CD4-positive, alpha-beta memory T cell (primary cell): Measurements from ENCODE around the gene NOTCH3. TPM values are rescaled to one million over a fixed set of nuclear protein-coding genes. Genes with fewer than 3 reads are reported as not detected.
A peak's percentile ranks its signal among the peaks of the same experiment; 100 is the strongest.

Experiments used
- CTCF ChIA-PET: fragments of 350-600 bp; sonication (Branson Sonifier 250); formaldehyde crosslinking; loops from one replicate; lab custom pipeline; 2021; ENCODE audit warnings: inconsistent platforms; ENCODE audit not compliant: partially characterized antibody; lab: Charles Lee
- POLR2A ChIA-PET: fragments of 350-600 bp; sonication (Branson Sonifier 250); formaldehyde crosslinking; loops from one replicate; lab custom pipeline; 2021; ENCODE audit not compliant: partially characterized antibody; lab: Charles Lee
- DNase-seq, 5 donors: peaks; one replicate each; pipeline versions ENCODE4 v3.0.0 to v3.0.0-alpha.2; 2020 to 2022; ENCODE audit warnings: mixed read lengths in 1 of 5
- H3K27ac ChIP-seq: one replicate; pipeline ENCODE4 v1.7.0; 2013; ENCODE audit warnings: low read depth, low read length
- H3K27me3 ChIP-seq: 2 replicates; pipeline ENCODE4 v1.7.0; 2013; ENCODE audit warnings: mild to moderate bottlenecking, low read length, moderate library complexity; ENCODE audit not compliant: insufficient read depth
- H3K36me3 ChIP-seq: 2 replicates; pipeline ENCODE4 v1.7.0; 2013; ENCODE audit warnings: mild to moderate bottlenecking, low read length, moderate library complexity; ENCODE audit not compliant: insufficient read depth
- H3K4me1 ChIP-seq: 2 replicates; pipeline ENCODE4 v1.7.0; 2013; ENCODE audit warnings: mild to moderate bottlenecking, low read length, moderate library complexity; ENCODE audit not compliant: insufficient read depth
- H3K4me3 ChIP-seq, 2 donors: one replicate each; pipeline ENCODE4 v1.7.0; 2013; ENCODE audit warnings: low read length in 2 of 2, mild to moderate bottlenecking in 1 of 2
- H3K9me3 ChIP-seq, 2 donors: one replicate each; pipeline ENCODE4 v1.7.0; 2013; ENCODE audit warnings: low read length in 2 of 2, control low read depth in 1 of 2; ENCODE audit not compliant: control insufficient read depth in 1 of 2
- H3K27ac Mint-ChIP-seq, 7 donors: one replicate each; pipeline ENCODE4 v1.8.0; 2020 to 2021; ENCODE audit warnings: mixed read lengths in 7 of 7, mild to moderate bottlenecking in 6 of 7, inconsistent platforms in 3 of 7, moderate library complexity in 3 of 7
- H3K27me3 Mint-ChIP-seq, 2 donors: one replicate each; pipeline ENCODE4 v1.8.0; 2020 to 2021; ENCODE audit warnings: mixed read lengths in 2 of 2
- H3K36me3 Mint-ChIP-seq, 2 donors: one replicate each; pipeline ENCODE4 v1.8.0; 2020 to 2021; ENCODE audit warnings: mixed read lengths in 2 of 2, inconsistent platforms in 1 of 2, mild to moderate bottlenecking in 1 of 2
- H3K4me1 Mint-ChIP-seq, 4 donors: one replicate each; pipeline ENCODE4 v1.8.0; 2020 to 2021; ENCODE audit warnings: mixed read lengths in 4 of 4, mild to moderate bottlenecking in 1 of 4
- H3K4me3 Mint-ChIP-seq, 8 donors: one replicate each; pipeline ENCODE4 v1.8.0; 2020 to 2021; ENCODE audit warnings: mixed read lengths in 8 of 8, mild to moderate bottlenecking in 7 of 8, moderate library complexity in 6 of 8, inconsistent platforms in 3 of 8
- H3K9me3 Mint-ChIP-seq, 8 donors: one replicate each; pipeline ENCODE4 v1.8.0; 2020 to 2021; ENCODE audit warnings: mixed read lengths in 8 of 8, mild to moderate bottlenecking in 5 of 8, inconsistent platforms in 3 of 8, moderate library complexity in 1 of 8
- intact Hi-C: fragments of 100-400 bp; cut with micrococcal nuclease; formaldehyde crosslinking; loops from one replicate; pipeline ENCODE4 v1.15.1; 2023
- polyA plus RNA-seq, 2 donors: library from polyadenylated mRNA; unstranded; fragments of 300-500 nt; fragmentation: Illumina TruSeq; gene quantifications; one replicate each; pipeline ENCODE4 v1.2.3, GENCODE V29; 2021
- total RNA-seq, 2 experiments: library from RNA; stranded (reverse); gene quantifications; one replicate each; pipeline ENCODE4 v1.2.3, GENCODE V29; 2021

Gene NOTCH3
- total and polyA plus RNA-seq, 4 experiments from 2014 or later = 0.14 to 0.23 TPM; not detected in 2

DNA sequence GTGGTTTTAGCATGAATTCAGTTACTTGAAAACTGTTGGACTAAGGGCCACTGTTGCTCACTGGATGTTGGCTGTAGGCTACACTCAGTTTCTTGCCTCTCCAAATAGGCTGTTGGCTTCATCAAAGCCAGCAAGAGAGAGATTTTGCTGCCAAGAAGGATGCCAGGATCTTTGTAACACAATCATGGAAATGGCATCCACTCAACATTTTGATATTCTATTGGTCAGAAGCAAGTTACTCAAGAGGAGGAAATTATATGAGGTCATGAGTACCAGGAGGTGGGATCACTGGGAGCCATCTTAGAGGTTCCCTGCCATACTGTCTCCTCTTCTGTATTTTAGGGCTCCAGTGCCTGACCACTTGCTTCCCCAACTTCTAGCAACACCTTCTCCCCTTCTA lies 63.0 kb downstream of the NOTCH3 start:
- Mint-ChIP-seq H3K27me3 (peaks cover 4 to 5% of the 10 kb centered on the region in 2 donors), H3K4me1 (no peaks in the 10 kb centered on the region), H3K27ac (no peak overlapping the region), H3K9me3 (peaks cover 0 to 16% (median 10%) of the 10 kb centered on the region in 8 donors), H3K36me3 (peaks cover 0 to 2% of the 10 kb centered on the region in 2 donors), H3K4me3 (no peak overlapping the region)
- ChIA-PET CTCF (interaction anchor here (1.3 kb wide), 1 partner anchor 36 kb away, joined by 3 read pairs; no protein-coding TSS in a partner anchor), POLR2A (no interaction called here)
- H3K27me3 ChIP-seq = no peaks in the 10 kb centered on the region
- H3K4me3 ChIP-seq = no peak overlapping the region
- no peaks in the 10 kb centered on the region for H3K36me3 ChIP-seq
- DNase-seq = no peak
- no peaks in the 10 kb centered on the region for H3K9me3 ChIP-seq
- intact Hi-C loops = no loop called here
- H3K4me1 ChIP-seq = no peaks in the 10 kb centered on the region
- no peak overlapping the region for H3K27ac ChIP-seq

DNA sequence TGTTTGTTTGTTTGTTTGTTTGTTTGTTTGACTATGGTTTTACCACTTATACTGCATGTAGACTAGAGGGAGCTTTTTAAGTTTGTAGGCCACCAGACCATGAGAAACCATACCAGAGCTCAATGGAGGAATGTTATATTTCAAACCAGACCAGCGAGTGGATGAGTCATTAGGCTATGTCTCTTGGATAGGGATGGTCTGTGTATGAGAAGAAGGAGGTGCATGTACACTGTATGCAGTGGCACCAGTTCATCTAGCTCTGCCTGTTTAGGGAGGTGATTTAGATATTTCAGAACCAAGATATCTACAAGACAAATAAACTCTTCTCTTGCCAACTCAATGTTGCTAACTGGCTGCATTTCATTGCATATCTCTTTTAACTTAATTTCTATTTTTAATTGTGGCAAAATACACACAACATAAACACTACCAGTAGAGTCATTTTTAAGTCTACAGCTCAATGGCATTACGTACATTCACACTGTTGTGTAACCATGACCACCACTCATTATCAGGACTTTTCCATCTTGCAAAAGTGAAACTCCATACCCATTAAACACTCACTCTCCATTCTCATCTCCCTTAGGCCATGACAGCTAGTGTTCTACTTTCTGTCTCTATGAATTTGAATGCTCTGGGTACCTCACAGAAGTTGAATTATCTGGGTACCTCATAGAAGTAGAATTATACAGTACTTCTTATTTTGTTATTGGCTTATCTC lies 64.4 kb downstream of the NOTCH3 start:
- Mint-ChIP-seq H3K4me3 (no peak overlapping the region), H3K9me3 (peaks cover 0 to 16% (median 10%) of the 10 kb centered on the region in 8 donors), H3K36me3 (peaks cover 0 to 2% of the 10 kb centered on the region in 2 donors), H3K27me3 (peaks cover 5% of the 10 kb centered on the region in 2 donors), H3K27ac (no peak overlapping the region), H3K4me1 (no peaks in the 10 kb centered on the region)
- CTCF ChIA-PET = no interaction called here
- H3K27me3 ChIP-seq = no peaks in the 10 kb centered on the region
- H3K27ac ChIP-seq = no peak overlapping the region
- no peaks in the 10 kb centered on the region for H3K9me3 ChIP-seq
- no peaks in the 10 kb centered on the region for H3K36me3 ChIP-seq
- intact Hi-C loops = no loop called here
- POLR2A ChIA-PET = no interaction called here
- no peaks in the 10 kb centered on the region for H3K4me1 ChIP-seq
- no peak overlapping the region for H3K4me3 ChIP-seq
- no peak for DNase-seq

DNA sequence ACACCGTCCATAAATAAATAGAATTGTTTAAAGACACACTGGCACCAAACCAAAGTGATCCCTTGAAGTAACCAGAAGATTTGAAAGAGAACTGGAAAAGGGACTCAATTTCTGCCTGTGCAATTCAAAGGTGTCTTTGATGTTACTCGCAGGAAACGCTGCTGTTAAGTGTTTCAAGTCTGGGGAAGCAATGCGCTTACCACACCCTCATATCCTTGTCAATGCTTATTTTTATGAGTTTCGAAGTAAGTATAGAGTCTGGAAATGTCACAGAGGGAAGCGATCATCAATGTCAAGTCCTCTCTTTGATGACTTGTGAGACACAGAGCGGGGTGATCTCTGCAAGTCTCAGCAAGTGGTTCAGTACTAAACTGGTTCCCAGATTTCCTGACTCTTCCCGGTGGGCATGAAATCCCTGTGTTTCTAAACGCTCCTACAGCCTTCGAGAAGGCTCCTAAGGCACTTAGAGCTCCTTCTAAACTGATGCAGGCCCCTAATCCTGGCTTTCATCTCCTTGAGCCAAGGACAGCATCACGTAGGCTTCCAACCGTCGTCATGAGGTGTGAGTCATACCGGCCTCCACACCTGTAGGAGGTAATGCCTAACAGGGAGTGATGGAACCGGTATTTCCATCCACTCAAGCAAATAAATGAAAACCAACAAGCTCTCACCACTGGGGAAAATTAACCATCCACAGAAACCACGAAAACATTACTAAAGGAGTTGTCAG lies 70.8 kb downstream of the NOTCH3 start:
- H3K4me3 Mint-ChIP-seq = peak overlapping the region in 7 of 8 donors; percentile 4 to 76 (median 61)
- H3K4me1 Mint-ChIP-seq = peaks cover 16 to 33% (median 26%) of the 10 kb centered on the region in 4 donors
- ChIA-PET POLR2A (no interaction called here), CTCF (interaction anchor here (2.4 kb wide), 1 partner anchor 19 kb away, joined by 7 read pairs; no protein-coding TSS in a partner anchor)
- Histone ChIP-seq H3K9me3 (no peaks in the 10 kb centered on the region), H3K4me3 (peak overlapping the region in 1 of 2 donors; percentile 8), H3K36me3 (no peaks in the 10 kb centered on the region), H3K27ac (no peak overlapping the region), H3K4me1 (peaks cover 22% of the 10 kb centered on the region), H3K27me3 (no peaks in the 10 kb centered on the region)
- peaks cover 2 to 6% of the 10 kb centered on the region in 2 donors for H3K27me3 Mint-ChIP-seq
- intact Hi-C loops = no loop called here
- peak overlapping the region in 6 of 7 donors; percentile 19 to 77 (median 43) for H3K27ac Mint-ChIP-seq
- no peaks in the 10 kb centered on the region for H3K9me3 Mint-ChIP-seq
- H3K36me3 Mint-ChIP-seq = peaks cover 0 to 8% of the 10 kb centered on the region in 2 donors
- DNase-seq = peak; percentile 23 to 61 (median 34)

GRCh38 chr19:15128162-15128770 lies 72.5 kb downstream of the NOTCH3 start:
- no peaks in the 10 kb centered on the region for H3K9me3 ChIP-seq
- CTCF ChIA-PET = no interaction called here
- Mint-ChIP-seq H3K27ac (no peak overlapping the region), H3K4me1 (peaks cover 22 to 49% (median 36%) of the 10 kb centered on the region in 4 donors), H3K9me3 (no peaks in the 10 kb centered on the region), H3K27me3 (peaks cover 2 to 6% of the 10 kb centered on the region in 2 donors), H3K4me3 (peak overlapping the region in 1 of 8 donors; percentile 39), H3K36me3 (peaks cover 0 to 17% of the 10 kb centered on the region in 2 donors)
- no peaks in the 10 kb centered on the region for H3K36me3 ChIP-seq
- POLR2A ChIA-PET = no interaction called here
- no peak overlapping the region for H3K27ac ChIP-seq
- no peak overlapping the region for H3K4me3 ChIP-seq
- peaks cover 33% of the 10 kb centered on the region for H3K4me1 ChIP-seq
- no peaks in the 10 kb centered on the region for H3K27me3 ChIP-seq
- intact Hi-C loops = no loop called here
- no peak for DNase-seq

DNA sequence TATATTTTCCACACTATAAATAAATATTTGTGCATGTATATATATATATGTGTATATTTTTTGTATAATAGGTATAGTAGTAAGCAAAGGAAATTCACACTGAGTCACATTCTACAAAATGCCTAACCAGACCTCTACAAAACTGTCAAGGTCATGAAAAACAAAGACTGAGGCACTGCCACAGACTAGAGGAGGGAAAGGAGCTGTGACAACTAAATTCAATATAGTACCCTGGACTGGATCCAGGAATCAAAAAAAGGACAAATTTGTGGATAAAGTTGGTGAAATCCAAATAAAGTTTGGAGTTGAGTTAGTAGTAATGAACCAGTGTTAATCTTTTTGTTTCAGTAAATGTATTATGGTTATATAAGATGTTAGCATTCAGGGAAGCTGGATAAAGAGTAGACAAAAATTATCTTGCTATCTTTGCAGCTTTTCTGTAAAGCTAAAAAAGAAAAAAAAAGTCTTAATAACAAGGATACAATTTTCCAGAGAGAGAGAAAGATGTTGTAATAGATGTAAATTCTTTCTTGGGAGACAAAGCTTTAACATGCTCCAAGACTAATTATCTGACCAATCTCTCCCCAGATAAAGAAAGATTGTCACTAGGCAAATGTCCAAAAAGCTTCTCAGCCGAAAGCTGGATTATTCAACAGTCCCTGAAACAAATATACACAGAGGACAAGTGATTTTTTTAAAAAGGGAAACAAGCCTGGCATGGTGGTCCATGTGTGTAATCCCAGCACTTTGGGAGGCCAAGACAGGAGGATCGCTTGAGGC lies 74.5 kb downstream of the NOTCH3 start:
- H3K27ac Mint-ChIP-seq = peak overlapping the region in 3 of 7 donors; percentile 18 to 95 (median 77)
- peaks cover 22 to 49% (median 36%) of the 10 kb centered on the region in 4 donors for H3K4me1 Mint-ChIP-seq
- POLR2A ChIA-PET = interaction anchor here (1.0 to 1.5 kb wide), 4 partner anchors 10 to 425 kb away, joined by 3 to 6 read pairs (median 4); partner anchors contain the start of genes AKAP8 and AKAP8L
- peaks cover 0 to 6% of the 10 kb centered on the region in 2 donors for H3K27me3 Mint-ChIP-seq
- Histone ChIP-seq H3K36me3 (peaks cover 3% of the 10 kb centered on the region), H3K27ac (no peak overlapping the region), H3K4me1 (peaks cover 33% of the 10 kb centered on the region), H3K27me3 (no peaks in the 10 kb centered on the region), H3K9me3 (no peaks in the 10 kb centered on the region), H3K4me3 (peak overlapping the region in 1 of 2 donors; percentile 86)
- no peak for DNase-seq
- no peak overlapping the region for H3K4me3 Mint-ChIP-seq
- H3K36me3 Mint-ChIP-seq = peaks cover 3 to 23% of the 10 kb centered on the region in 2 donors
- CTCF ChIA-PET = interaction anchor here (0.7 to 1.9 kb wide), 2 partner anchors 26 to 34 kb away, joined by 3 to 7 read pairs; no protein-coding TSS in a partner anchor
- intact Hi-C loops = no loop called here
- H3K9me3 Mint-ChIP-seq = no peaks in the 10 kb centered on the region

- DNase-seq = peak; percentile 96
- POLR2A ChIA-PET = interaction anchor here (1.0 to 1.5 kb wide), 4 partner anchors 9 to 426 kb away, joined by 3 to 6 read pairs (median 4); partner anchors contain the start of genes AKAP8 and AKAP8L
- Mint-ChIP-seq H3K9me3 (no peaks in the 10 kb centered on the region), H3K27me3 (peaks cover 0 to 6% of the 10 kb centered on the region in 2 donors), H3K4me3 (peak overlapping the region; percentile 91 to 99 (median 98)), H3K4me1 (peaks cover 22 to 48% (median 36%) of the 10 kb centered on the region in 4 donors), H3K36me3 (peaks cover 12 to 31% of the 10 kb centered on the region in 2 donors), H3K27ac (peak overlapping the region; percentile 95 to 100 (median 98))
- peaks cover 3% of the 10 kb centered on the region for H3K36me3 ChIP-seq
- H3K27ac ChIP-seq = peak overlapping the region; percentile 90
- CTCF ChIA-PET = interaction anchor here (0.7 to 1.9 kb wide), 2 partner anchors 25 to 33 kb away, joined by 3 to 7 read pairs; no protein-coding TSS in a partner anchor
- H3K9me3 ChIP-seq = no peaks in the 10 kb centered on the region
- H3K4me1 ChIP-seq = peaks cover 31% of the 10 kb centered on the region
- peak overlapping the region; percentile 86 to 89 for H3K4me3 ChIP-seq
- H3K27me3 ChIP-seq = no peaks in the 10 kb centered on the region
- intact Hi-C loops = loop anchor here (1.0 kb wide), 2 partner anchors 25 to 294 kb away; no protein-coding TSS in a partner anchor
Measured at GRCh38 chr19:15125232-15126067, 75.3 kb downstream of the NOTCH3 start.
